PFSK-1 (cell line): ENCODE results near the gene SELENOP.

ENCODE experiments used
- FOXP2 ChIP-seq: optimal IDR thresholded peaks from 2 replicates; pipeline ENCODE3; 2011; ENCODE audit warnings: borderline replicate concordance, control low read depth, inconsistent platforms; ENCODE audit not compliant: insufficient read depth; ENCODE audit errors: extremely low read length, extremely low read depth
- POLR2AphosphoS5 ChIP-seq: IDR thresholded peaks from 2 replicates; pipeline ENCODE4 v1.6.1; 2012; ENCODE audit warnings: low read depth, mild to moderate bottlenecking, control low read depth, low read length, moderate library complexity
- SIN3A ChIP-seq: IDR thresholded peaks from 2 replicates; pipeline ENCODE4 v1.6.1; 2012; ENCODE audit warnings: mild to moderate bottlenecking, low read length, moderate library complexity, borderline replicate concordance; ENCODE audit not compliant: insufficient read depth
- TAF1 ChIP-seq: IDR thresholded peaks from 2 replicates; pipeline ENCODE4 v1.6.1; 2012; ENCODE audit warnings: low read length, control low read depth, borderline replicate concordance; ENCODE audit not compliant: insufficient read depth
- TF ChIP-seq, protein P1 (sequence below), 2 experiments: IDR thresholded peaks; 2 replicates each; pipeline versions ENCODE4 v1.6.1 to v1.8.0; 2011 to 2012; ENCODE audit warnings: low read depth in 2 of 2, low read length in 2 of 2, control low read depth in 1 of 2, inconsistent platforms in 1 of 2, mild to moderate bottlenecking in 1 of 2, moderate library complexity in 1 of 2; ENCODE audit not compliant: insufficient read depth in 1 of 2

SELENOP gene

DNA sequence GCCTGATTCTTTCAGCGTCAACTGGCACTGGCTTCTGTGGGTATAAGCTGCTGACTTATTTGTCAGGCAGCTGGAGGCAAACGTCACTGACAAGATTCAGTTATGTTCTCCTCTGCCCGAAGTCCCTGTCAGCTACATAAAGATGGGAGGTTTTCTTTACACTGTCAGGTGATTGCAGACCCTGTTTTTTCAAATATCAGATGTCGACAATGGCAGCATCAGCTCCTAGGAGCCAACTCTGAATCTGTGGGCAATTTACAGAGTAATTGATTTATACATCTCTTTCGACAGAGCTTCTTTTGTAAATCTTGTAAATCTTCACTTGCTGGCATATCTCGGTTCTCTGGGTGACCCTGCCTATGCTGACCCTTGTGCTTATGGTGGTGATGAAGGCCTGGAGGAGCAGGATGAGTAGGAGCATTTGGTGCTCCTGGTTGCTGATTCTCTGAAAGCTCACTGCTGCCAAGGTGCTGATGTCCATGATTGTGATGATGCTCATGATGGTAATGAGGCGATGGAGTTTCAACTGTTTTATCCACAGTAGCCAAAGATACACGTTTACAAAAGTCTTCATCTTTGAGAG is 10.9 kb downstream of the SELENOP start:
- TF ChIP-seq POLR2AphosphoS5: no peak
- TF ChIP-seq SIN3A: no peak
- TF ChIP-seq, protein P1, sequence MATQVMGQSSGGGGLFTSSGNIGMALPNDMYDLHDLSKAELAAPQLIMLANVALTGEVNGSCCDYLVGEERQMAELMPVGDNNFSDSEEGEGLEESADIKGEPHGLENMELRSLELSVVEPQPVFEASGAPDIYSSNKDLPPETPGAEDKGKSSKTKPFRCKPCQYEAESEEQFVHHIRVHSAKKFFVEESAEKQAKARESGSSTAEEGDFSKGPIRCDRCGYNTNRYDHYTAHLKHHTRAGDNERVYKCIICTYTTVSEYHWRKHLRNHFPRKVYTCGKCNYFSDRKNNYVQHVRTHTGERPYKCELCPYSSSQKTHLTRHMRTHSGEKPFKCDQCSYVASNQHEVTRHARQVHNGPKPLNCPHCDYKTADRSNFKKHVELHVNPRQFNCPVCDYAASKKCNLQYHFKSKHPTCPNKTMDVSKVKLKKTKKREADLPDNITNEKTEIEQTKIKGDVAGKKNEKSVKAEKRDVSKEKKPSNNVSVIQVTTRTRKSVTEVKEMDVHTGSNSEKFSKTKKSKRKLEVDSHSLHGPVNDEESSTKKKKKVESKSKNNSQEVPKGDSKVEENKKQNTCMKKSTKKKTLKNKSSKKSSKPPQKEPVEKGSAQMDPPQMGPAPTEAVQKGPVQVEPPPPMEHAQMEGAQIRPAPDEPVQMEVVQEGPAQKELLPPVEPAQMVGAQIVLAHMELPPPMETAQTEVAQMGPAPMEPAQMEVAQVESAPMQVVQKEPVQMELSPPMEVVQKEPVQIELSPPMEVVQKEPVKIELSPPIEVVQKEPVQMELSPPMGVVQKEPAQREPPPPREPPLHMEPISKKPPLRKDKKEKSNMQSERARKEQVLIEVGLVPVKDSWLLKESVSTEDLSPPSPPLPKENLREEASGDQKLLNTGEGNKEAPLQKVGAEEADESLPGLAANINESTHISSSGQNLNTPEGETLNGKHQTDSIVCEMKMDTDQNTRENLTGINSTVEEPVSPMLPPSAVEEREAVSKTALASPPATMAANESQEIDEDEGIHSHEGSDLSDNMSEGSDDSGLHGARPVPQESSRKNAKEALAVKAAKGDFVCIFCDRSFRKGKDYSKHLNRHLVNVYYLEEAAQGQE (IDR thresholded peaks at IDR 0.05; ENCODE audit: insufficient read depth in 1 of 2, low read depth in 2 of 2, low read length in 2 of 2): no peak
- TF ChIP-seq TAF1: no peak
- no peak for TF ChIP-seq FOXP2

GRCh38 chr5:42799668-42800114 is 12.0 kb downstream of the SELENOP start:
- TF ChIP-seq TAF1 (no peak), FOXP2 (no peak), SIN3A (no peak), POLR2AphosphoS5 (no peak)
- TF ChIP-seq, protein P1 (IDR thresholded peaks at IDR 0.05; ENCODE audit: insufficient read depth in 1 of 2, low read depth in 2 of 2, low read length in 2 of 2): no peak

DNA sequence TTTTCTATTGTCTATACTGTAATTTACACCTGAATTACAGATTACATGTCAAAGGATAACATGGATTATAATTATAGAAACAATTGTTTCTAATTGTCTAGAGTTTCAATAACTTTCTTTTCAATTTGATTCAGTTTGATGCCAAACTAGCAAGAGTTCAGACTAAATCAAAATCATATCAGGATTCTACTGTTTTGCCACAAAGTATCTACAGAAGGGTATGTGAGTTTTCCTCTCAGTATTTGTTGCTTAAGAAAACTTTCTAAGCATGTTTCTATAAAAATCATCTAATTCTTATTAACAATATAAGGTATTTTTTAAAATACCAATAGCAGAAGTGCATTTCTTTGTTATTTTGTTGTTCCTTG is 12.5 kb downstream of the SELENOP start:
- TF ChIP-seq POLR2AphosphoS5 (no peak), SIN3A (no peak), FOXP2 (no peak), TAF1 (no peak)
- TF ChIP-seq, protein P1 (IDR thresholded peaks at IDR 0.05; ENCODE audit: insufficient read depth in 1 of 2, low read depth in 2 of 2, low read length in 2 of 2): no peak

DNA sequence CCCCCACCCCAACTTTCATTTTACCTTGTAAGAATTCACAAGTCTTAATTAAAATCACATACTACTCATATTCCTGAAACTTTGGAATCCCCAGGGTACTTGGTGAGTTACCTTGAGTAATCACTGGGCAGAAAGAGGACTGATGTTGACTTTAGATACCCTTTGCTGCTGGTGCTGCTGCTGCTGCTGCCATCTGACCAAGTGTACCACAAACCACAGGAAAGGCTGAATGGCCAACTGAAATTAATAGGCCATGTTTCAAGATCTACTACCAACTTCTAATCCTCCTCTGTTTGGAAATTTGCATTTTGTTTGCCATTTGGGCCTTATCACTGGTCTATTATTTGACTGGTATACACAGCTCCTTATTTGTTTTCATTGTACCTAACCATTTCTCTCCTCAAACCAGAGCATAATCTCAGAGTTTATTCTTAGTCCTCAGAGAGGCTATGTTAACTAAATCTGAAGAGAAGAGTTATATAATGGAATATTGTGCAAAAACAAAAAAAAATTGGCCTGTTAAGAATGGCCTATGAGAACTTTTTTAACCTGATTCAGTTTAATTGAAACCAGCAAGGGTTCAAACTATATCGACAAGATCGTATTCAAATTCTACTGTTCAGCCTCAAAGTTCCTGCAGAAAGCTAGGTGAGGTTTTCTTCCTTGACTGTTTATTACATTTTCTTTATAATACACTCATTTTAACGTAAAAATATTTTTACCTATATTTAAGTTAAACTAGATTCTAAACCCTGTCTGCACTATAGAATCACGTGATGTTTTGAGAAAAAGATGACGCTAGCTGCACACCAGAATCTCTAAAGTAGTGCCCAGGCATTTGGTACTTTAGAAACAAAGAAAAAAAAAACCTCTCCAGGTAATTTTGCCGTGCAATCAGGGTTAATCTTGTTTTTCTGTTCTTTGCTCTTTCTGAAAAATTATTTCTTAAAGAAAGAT is 13.1 kb downstream of the SELENOP start:
- no peak for TF ChIP-seq TAF1
- TF ChIP-seq FOXP2: no peak
- TF ChIP-seq POLR2AphosphoS5: no peak
- no peak for TF ChIP-seq SIN3A
- TF ChIP-seq, protein P1 (IDR thresholded peaks at IDR 0.05; ENCODE audit: insufficient read depth in 1 of 2, low read depth in 2 of 2, low read length in 2 of 2): no peak
